ENCODE measurements around the gene EXOC6. TPM values are rescaled to one million over a fixed set of nuclear protein-coding genes. Genes with fewer than 3 reads are reported as not detected.

Gene EXOC6
- total RNA-seq, 1 experiment from 2014 or later: 12.9 TPM

DNA sequence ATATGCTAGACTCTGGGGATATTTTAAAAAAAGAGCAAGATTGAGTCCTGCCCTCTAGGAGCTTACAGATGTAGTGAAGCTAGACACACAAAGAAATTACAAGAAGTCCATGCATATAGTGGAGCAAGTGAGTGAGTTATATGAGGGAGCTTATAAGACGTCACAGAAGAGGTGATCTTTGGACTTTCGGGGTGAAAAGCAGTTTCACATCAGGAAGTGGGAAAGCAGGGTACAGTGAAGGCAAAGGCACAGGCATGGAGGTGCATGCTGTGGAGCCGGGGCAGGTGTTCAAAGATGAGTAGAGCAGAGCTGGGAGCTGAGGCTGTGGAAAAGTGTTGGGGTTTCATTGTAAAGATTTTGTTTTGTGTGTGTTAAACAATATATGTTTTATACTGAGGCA, 38.5 kb upstream of the EXOC6 start:
- Histone ChIP-seq H3K4me1 (ENCODE audit: control insufficient read depth in 1 of 2, insufficient read depth in 2 of 2, low read length in 2 of 2) (no peaks in the 10 kb centered on the region), H3K9me3 (ENCODE audit: control insufficient read depth in 1 of 2, insufficient read depth in 1 of 2, low read depth in 1 of 2, low read length in 2 of 2) (no peaks in the 10 kb centered on the region), H2AFZ (ENCODE audit: low read depth, low read length, poor library complexity, severe bottlenecking) (no peak overlapping the region), H3K9me2 (ENCODE audit: insufficient read depth) (no peaks in the 10 kb centered on the region), H3K36me3 (ENCODE audit: control insufficient read depth in 1 of 2, insufficient read depth in 2 of 2, low read length in 2 of 2) (no peaks in the 10 kb centered on the region), H3K79me2 (ENCODE audit: insufficient read depth, low read length) (no peaks in the 10 kb centered on the region), H4K20me1 (ENCODE audit: insufficient read depth) (no peaks in the 10 kb centered on the region), H3K27ac (ENCODE audit: low read depth, low read length) (no peak overlapping the region), H3K4me3 (replicated peaks in 1 of 2; ENCODE audit: low read depth in 1 of 2, low read length in 2 of 2) (no peak overlapping the region), H3K27me3 (ENCODE audit: insufficient read depth, low read length) (no peaks in the 10 kb centered on the region), H3K4me2 (ENCODE audit: low read length) (no peak overlapping the region), H3K9ac (ENCODE audit: low read length) (no peak overlapping the region)
- ChIA-PET CTCF (no interaction called here), RAD21 (ENCODE audit: low non-redundant PET in 1 of 2, low total read pairs in 2 of 2, uncharacterized antibody in 2 of 2, unreplicated experiment in 2 of 2) (no interaction called here), POLR2A (no interaction called here)
- ATAC-seq (no peak), DNase-seq (ENCODE audit: low read depth, low spot score) (no peak)
- TF ChIP-seq, protein P1, sequence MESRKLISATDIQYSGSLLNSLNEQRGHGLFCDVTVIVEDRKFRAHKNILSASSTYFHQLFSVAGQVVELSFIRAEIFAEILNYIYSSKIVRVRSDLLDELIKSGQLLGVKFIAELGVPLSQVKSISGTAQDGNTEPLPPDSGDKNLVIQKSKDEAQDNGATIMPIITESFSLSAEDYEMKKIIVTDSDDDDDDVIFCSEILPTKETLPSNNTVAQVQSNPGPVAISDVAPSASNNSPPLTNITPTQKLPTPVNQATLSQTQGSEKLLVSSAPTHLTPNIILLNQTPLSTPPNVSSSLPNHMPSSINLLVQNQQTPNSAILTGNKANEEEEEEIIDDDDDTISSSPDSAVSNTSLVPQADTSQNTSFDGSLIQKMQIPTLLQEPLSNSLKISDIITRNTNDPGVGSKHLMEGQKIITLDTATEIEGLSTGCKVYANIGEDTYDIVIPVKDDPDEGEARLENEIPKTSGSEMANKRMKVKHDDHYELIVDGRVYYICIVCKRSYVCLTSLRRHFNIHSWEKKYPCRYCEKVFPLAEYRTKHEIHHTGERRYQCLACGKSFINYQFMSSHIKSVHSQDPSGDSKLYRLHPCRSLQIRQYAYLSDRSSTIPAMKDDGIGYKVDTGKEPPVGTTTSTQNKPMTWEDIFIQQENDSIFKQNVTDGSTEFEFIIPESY (IDR thresholded peaks at IDR 0.05; ENCODE audit: extremely low read depth, insufficient replicate concordance, low read length): no peak
- TF ChIP-seq RAD21 (IDR thresholded peaks at IDR 0.05; ENCODE audit: low read depth) (no peak), EZH2 (IDR thresholded peaks at IDR 0.05) (no peak), ELF1 (IDR thresholded peaks at IDR 0.05; ENCODE audit: borderline replicate concordance, low read depth) (no peak), POLR2A (IDR thresholded peaks at IDR 0.05; ENCODE audit: borderline replicate concordance, extremely low read depth, insufficient read depth, insufficient read length) (no peak), FOSL1 (IDR thresholded peaks at IDR 0.05; ENCODE audit: low read depth) (no peak), EZH2phosphoT487 (IDR thresholded peaks at IDR 0.05; ENCODE audit: borderline replicate concordance) (no peak), JUND (IDR thresholded peaks at IDR 0.05) (no peak)
- TF ChIP-seq, protein P2, sequence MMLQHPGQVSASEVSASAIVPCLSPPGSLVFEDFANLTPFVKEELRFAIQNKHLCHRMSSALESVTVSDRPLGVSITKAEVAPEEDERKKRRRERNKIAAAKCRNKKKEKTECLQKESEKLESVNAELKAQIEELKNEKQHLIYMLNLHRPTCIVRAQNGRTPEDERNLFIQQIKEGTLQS (IDR thresholded peaks at IDR 0.05): no peak
- TF ChIP-seq, protein P3, sequence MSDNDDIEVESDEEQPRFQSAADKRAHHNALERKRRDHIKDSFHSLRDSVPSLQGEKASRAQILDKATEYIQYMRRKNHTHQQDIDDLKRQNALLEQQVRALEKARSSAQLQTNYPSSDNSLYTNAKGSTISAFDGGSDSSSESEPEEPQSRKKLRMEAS (IDR thresholded peaks at IDR 0.05): no peak
- no TSS peak for BruUV-seq (replicated peaks)
- intact Hi-C loops (cut with micrococcal nuclease): no loop called here
